Measurements from ENCODE around the gene PMM2. TPM values are rescaled to one million over a fixed set of nuclear protein-coding genes. Genes with fewer than 3 reads are reported as not detected.
A peak's percentile ranks its signal among the peaks of the same experiment; 100 is the strongest.

Gene PMM2
- total RNA-seq, 1 experiment from 2014 or later: 53.8 TPM

DNA sequence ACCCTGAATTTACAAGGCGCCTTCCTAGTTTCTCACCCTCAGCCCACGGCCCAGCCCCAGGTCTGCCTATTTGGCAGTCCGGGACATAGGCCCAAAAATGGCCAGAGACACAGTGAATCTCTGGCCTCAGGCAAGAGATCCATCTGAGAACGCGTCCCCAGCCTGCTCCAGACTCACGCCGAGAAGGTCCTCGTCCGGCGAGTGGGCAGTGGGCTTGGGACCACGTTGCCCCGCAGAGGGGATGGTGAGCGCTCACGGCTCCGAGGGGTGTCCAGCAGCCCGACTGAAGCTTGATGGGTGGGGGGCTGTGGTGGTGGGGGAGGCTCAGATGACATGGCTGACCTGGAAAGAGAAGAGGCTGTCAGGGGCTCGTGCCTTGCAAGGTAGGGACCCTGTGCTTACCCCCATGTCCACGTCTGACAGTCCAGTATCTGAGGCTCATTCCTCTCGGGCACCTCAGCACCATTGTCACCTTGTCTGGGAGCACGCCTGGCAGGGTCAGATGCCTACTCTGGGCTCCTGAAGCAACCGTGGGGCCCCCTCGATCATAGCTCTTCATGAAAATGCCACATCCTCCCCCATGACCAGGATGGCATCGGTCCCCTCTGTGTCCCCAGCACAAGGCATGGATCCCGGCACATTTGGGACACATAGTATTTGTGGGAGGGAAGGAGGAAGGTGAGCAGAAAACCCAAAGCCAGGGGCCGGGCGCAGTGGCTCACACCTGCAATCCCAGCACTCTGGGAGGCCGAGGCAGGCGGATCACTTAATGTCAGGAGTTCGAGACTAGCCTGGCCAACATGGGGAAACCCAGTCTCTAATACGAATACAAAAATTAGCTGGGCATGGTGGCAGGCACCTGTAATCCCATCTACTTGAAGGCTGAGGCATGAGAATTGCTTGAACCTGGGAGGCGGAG, 61.6 kb downstream of the PMM2 start (continued):
- TF ChIP-seq ZNF232 (CRISPR knock-in tag; IDR thresholded peaks at IDR 0.05): no peak
- TF ChIP-seq TEAD4 (CRISPR knock-in tag; IDR thresholded peaks at IDR 0.05): no peak
- TF ChIP-seq ATF1 (CRISPR knock-in tag; IDR thresholded peaks at IDR 0.05): no peak
- no peak for TF ChIP-seq JUN (CRISPR knock-in tag; IDR thresholded peaks at IDR 0.05)
- TF ChIP-seq PREB (CRISPR knock-in tag; IDR thresholded peaks at IDR 0.05; ENCODE audit: borderline replicate concordance): no peak

- H3K4me3 Mint-ChIP-seq: no peak overlapping the region
Observed at GRCh38 chr16:8859913-8860881, 62.6 kb downstream of the PMM2 start.

GRCh38 chr16:8861563-8862308, 64.1 kb downstream of the PMM2 start:
- Mint-ChIP-seq H3K4me1 (peaks cover 68% of the 10 kb centered on the region), H3K9me3 (no peaks in the 10 kb centered on the region), H3K27me3 (ENCODE audit: low read depth) (no peaks in the 10 kb centered on the region), H3K27ac (peak overlapping the region; percentile 32; the same call in 1 of the 2 replicates), H3K4me3 (peak overlapping the region; percentile 14; the same call in 1 of the 2 replicates), H3K36me3 (peaks cover 24% of the 10 kb centered on the region)
- DNase-seq (ENCODE audit: low spot score) (no peak), ATAC-seq (no peak)
- ChIA-PET CTCF (interaction anchor here (0.6 to 1.6 kb wide), 3 partner anchors 12 to 147 kb away, joined by 3 to 7 read pairs (median 6); no protein-coding TSS in a partner anchor), POLR2A (interaction anchor here (1.0 kb wide), 1 partner anchor 24 kb away, joined by 3 read pairs; no protein-coding TSS in a partner anchor)
- TF ChIP-seq, protein P1, sequence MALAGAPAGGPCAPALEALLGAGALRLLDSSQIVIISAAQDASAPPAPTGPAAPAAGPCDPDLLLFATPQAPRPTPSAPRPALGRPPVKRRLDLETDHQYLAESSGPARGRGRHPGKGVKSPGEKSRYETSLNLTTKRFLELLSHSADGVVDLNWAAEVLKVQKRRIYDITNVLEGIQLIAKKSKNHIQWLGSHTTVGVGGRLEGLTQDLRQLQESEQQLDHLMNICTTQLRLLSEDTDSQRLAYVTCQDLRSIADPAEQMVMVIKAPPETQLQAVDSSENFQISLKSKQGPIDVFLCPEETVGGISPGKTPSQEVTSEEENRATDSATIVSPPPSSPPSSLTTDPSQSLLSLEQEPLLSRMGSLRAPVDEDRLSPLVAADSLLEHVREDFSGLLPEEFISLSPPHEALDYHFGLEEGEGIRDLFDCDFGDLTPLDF (CRISPR knock-in tag; IDR thresholded peaks at IDR 0.05): no peak
- TF ChIP-seq ZBTB21 (CRISPR knock-in tag; IDR thresholded peaks at IDR 0.05; ENCODE audit: borderline replicate concordance) (no peak), MYBL2 (CRISPR knock-in tag; IDR thresholded peaks at IDR 0.05) (no peak), AR (CRISPR knock-in tag; IDR thresholded peaks at IDR 0.05) (no peak), ZNF232 (CRISPR knock-in tag; IDR thresholded peaks at IDR 0.05) (no peak), GRHL2 (CRISPR knock-in tag; IDR thresholded peaks at IDR 0.05; ENCODE audit: insufficient replicate concordance, severe bottlenecking) (no peak)
- TF ChIP-seq, protein P2, sequence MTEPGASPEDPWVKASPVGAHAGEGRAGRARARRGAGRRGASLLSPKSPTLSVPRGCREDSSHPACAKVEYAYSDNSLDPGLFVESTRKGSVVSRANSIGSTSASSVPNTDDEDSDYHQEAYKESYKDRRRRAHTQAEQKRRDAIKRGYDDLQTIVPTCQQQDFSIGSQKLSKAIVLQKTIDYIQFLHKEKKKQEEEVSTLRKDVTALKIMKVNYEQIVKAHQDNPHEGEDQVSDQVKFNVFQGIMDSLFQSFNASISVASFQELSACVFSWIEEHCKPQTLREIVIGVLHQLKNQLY (CRISPR knock-in tag; IDR thresholded peaks at IDR 0.05): no peak

More at GRCh38 chr16:8859913-8860881, 62.6 kb downstream of the PMM2 start:
- Mint-ChIP-seq H3K36me3 (peaks cover 40% of the 10 kb centered on the region), H3K9me3 (no peaks in the 10 kb centered on the region), H3K27me3 (ENCODE audit: low read depth) (no peaks in the 10 kb centered on the region), H3K4me1 (peaks cover 63% of the 10 kb centered on the region), H3K27ac (peak overlapping the region; percentile 80)
- TF ChIP-seq MYBL2 (CRISPR knock-in tag; IDR thresholded peaks at IDR 0.05) (no peak), GABPB1 (CRISPR knock-in tag; IDR thresholded peaks at IDR 0.05) (peak; percentile 86), NR1H2 (CRISPR knock-in tag; IDR thresholded peaks at IDR 0.05) (no peak)
- TF ChIP-seq, protein P3, sequence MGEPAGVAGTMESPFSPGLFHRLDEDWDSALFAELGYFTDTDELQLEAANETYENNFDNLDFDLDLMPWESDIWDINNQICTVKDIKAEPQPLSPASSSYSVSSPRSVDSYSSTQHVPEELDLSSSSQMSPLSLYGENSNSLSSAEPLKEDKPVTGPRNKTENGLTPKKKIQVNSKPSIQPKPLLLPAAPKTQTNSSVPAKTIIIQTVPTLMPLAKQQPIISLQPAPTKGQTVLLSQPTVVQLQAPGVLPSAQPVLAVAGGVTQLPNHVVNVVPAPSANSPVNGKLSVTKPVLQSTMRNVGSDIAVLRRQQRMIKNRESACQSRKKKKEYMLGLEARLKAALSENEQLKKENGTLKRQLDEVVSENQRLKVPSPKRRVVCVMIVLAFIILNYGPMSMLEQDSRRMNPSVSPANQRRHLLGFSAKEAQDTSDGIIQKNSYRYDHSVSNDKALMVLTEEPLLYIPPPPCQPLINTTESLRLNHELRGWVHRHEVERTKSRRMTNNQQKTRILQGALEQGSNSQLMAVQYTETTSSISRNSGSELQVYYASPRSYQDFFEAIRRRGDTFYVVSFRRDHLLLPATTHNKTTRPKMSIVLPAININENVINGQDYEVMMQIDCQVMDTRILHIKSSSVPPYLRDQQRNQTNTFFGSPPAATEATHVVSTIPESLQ (CRISPR knock-in tag; IDR thresholded peaks at IDR 0.05): 0 out of 2 replicates have a peak, but pooled peaks have one; percentile 13
- POLR2A ChIA-PET: interaction anchor here (0.5 to 1.6 kb wide), 2 partner anchors 9 to 142 kb away, joined by 3 to 4 read pairs; partner anchors contain the start of gene CARHSP1
- no peak for DNase-seq (ENCODE audit: low spot score)
- ATAC-seq: no peak
- CTCF ChIA-PET: interaction anchor here (0.7 to 1.5 kb wide), 2 partner anchors 13 to 209 kb away, joined by 3 to 5 read pairs; no protein-coding TSS in a partner anchor
